ENCODE data around the gene PARL. TPM values are rescaled to one million over a fixed set of nuclear protein-coding genes. Genes with fewer than 3 reads are reported as not detected.

Gene PARL
- total and polyA plus RNA-seq, 10 of the 15 experiments (the other 5 are each of a cell fraction or from before 2014, with no cell fraction given) = 49.7 to 113 (median 77.2) TPM

GRCh38 chr3:183844606-183845005 is 40.1 kb downstream of the PARL start (continued):
- TF ChIP-seq RELB (IDR thresholded peaks at IDR 0.05; ENCODE audit: low read depth) = no peak
- TF ChIP-seq RUNX3 (IDR thresholded peaks at IDR 0.05; ENCODE audit: low read length) = no peak
- no peak for TF ChIP-seq GATAD2B (conservative IDR thresholded peaks at IDR 0.05; ENCODE audit: low read depth)
- TF ChIP-seq KLF5 (IDR thresholded peaks at IDR 0.05; ENCODE audit: partially characterized antibody) = no peak
- no peak for TF ChIP-seq IRF4 (IDR thresholded peaks at IDR 0.05; ENCODE audit: low read depth, low read length)
- no peak for TF ChIP-seq PAX5 (IDR thresholded peaks at IDR 0.05; ENCODE audit: borderline replicate concordance, low read depth, low read length)
- TF ChIP-seq IKZF2 (IDR thresholded peaks at IDR 0.05) = no peak

DNA sequence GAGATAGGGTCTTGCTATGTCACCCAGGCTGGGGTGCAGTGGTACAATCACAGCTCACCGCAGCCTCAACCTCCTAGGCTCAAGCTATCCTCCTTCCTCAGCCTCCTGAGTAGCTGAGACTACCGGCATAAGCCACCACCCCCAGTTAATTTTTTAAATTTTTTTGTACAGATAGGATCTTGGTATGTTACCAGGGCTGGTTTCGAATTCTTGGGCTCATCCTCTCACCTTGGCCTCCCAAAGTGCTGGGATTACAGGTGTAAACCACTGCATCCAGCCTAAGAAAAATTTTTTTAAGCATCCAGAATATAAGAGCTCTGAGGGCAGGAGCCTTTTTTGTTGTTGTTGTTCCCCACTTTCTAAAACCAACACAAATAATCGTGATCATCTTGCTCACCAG is 44.9 kb downstream of the PARL start:
- Histone ChIP-seq H3K27ac (ENCODE audit: control insufficient read depth, insufficient read depth) (no peak overlapping the region), H3K4me2 (ENCODE audit: control insufficient read depth, insufficient read depth) (no peak overlapping the region), H3K4me1 (ENCODE audit: control insufficient read depth, insufficient read depth, low read length) (no peaks in the 10 kb centered on the region), H2AFZ (ENCODE audit: control insufficient read depth, low read depth, low read length) (no peak overlapping the region), H3K79me2 (ENCODE audit: control insufficient read depth, insufficient read depth, low read length) (no peaks in the 10 kb centered on the region), H3K4me3 (no peak overlapping the region), H3K9ac (ENCODE audit: control insufficient read depth, insufficient read depth, low read length) (no peak overlapping the region), H4K20me1 (ENCODE audit: control insufficient read depth, insufficient read depth) (no peaks in the 10 kb centered on the region), H3K36me3 (ENCODE audit: control insufficient read depth in 2 of 2, insufficient read depth in 2 of 2, low read length in 1 of 2) (peaks cover 2 to 21% of the 10 kb centered on the region in 2 experiments), H3K9me3 (replicated peaks; ENCODE audit: control insufficient read depth, insufficient read depth, low read length) (no peaks in the 10 kb centered on the region), H3K27me3 (replicated peaks in 1 of 2; ENCODE audit: control insufficient read depth in 2 of 2, insufficient read depth in 2 of 2, low read length in 1 of 2) (no peaks in the 10 kb centered on the region)
- RAD21 ChIA-PET (ENCODE audit: unreplicated experiment) = no interaction called here
- SMC1A ChIA-PET (ENCODE audit: uncharacterized antibody, unreplicated experiment) = interaction anchor here (0.6 kb wide), 1 partner anchor 309 kb away, joined by 3 read pairs; no protein-coding TSS in a partner anchor
- no TSS peak for BruUV-seq (replicated peaks)
- DNase-seq (ENCODE audit: low read depth, low spot score) (no peak), FAIRE-seq (no peak), ATAC-seq (no peak)
- in situ Hi-C loops (cut with MboI) (no loop called here), intact Hi-C loops (cut with micrococcal nuclease; ENCODE audit: unreplicated experiment) (no loop called here)
- POLR2A ChIA-PET = no interaction called here
- CTCF ChIA-PET = interaction anchor here (1.3 kb wide), 1 partner anchor 45 kb away, joined by 5 read pairs; the partner anchor contains the start of gene PARL
- WGBS (ENCODE audit: insufficient coverage, insufficient replicate concordance, low lambda C conversion rate, missing lambda C conversion rate) = 100% methylated on average over 4 of the region's 4 CpGs
- no peak for TF ChIP-seq SKIL (IDR thresholded peaks at IDR 0.05; ENCODE audit: low read depth, poor library complexity, severe bottlenecking)
